ENCODE results near the gene ARSG. TPM values are rescaled to one million over a fixed set of nuclear protein-coding genes. Genes with fewer than 3 reads are reported as not detected.

The ARSG gene
- total and polyA plus RNA-seq, 9 of the 15 experiments (the other 6 are each of a cell fraction or from before 2014, with no cell fraction given), result 1.0 to 5.6 (median 1.8) TPM

DNA sequence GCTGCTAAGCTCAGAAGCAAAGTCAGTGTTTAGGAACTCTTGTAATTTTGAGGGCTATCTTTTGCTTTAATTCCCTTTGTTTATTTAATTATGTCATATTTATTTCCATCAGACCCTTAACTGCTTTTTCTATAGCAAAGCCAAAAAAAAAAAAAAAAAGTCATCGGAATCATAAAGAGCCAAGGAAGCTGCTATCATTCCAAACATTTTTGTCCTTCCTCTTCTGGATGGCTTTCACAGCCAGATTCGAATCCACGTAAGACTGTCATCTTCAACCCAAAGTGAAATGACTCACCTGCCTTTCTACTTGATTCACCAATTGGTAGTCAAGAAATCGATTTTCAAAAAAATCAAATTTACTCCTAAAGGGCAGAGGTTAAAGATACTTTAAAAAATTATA is 127.6 kb downstream of the ARSG start:
- Histone ChIP-seq H4K20me1 (replicated peaks; ENCODE audit: control insufficient read depth, insufficient read depth, low read length) (0 out of 2 replicates have a peak, but pooled peaks cover 5% of the 10 kb centered on the region), H3K4me1 (replicated peaks in 1 of 2; ENCODE audit: control insufficient read depth in 2 of 2, insufficient read depth in 2 of 2, low read length in 2 of 2) (no peaks in the 10 kb centered on the region), H3K9me1 (ENCODE audit: control insufficient read depth, insufficient read depth, low read length) (no peaks in the 10 kb centered on the region), H3K4me2 (ENCODE audit: insufficient read depth, low read length) (no peak overlapping the region), H3K27ac (ENCODE audit: extremely low read depth, low read depth, low read length) (no peak overlapping the region), H3K27me3 (ENCODE audit: control insufficient read depth in 2 of 2, insufficient read depth in 2 of 2, low read length in 2 of 2) (peaks cover 14 to 21% of the 10 kb centered on the region in 2 experiments), H3K79me2 (ENCODE audit: control insufficient read depth, insufficient read depth, low read length) (no peaks in the 10 kb centered on the region), H3K9me3 (replicated peaks; ENCODE audit: control insufficient read depth, insufficient read depth, low read depth, low read length) (no peaks in the 10 kb centered on the region), H2AFZ (ENCODE audit: low read depth, low read length) (no peak overlapping the region), H3K36me3 (ENCODE audit: control insufficient read depth, insufficient read depth, low read length) (no peaks in the 10 kb centered on the region), H3K4me3 (no peak overlapping the region), H3K9ac (ENCODE audit: insufficient read depth in 1 of 2, low read depth in 2 of 2, low read length in 2 of 2) (no peak overlapping the region)
- TF ChIP-seq EP300 (IDR thresholded peaks at IDR 0.05; ENCODE audit: low read length), result no peak
- TF ChIP-seq NRF1 (conservative IDR thresholded peaks at IDR 0.05 in 1 of 2, IDR thresholded peaks at IDR 0.05 in 1 of 2), result no peak
- TF ChIP-seq MYBL2 (IDR thresholded peaks at IDR 0.05; ENCODE audit: low read depth), result no peak
- no peak for TF ChIP-seq MYBL2 (CRISPR knock-in tag; IDR thresholded peaks at IDR 0.05; ENCODE audit: borderline replicate concordance)
- no peak for TF ChIP-seq ARNT (IDR thresholded peaks at IDR 0.05)
- TF ChIP-seq TCFL5 (CRISPR knock-in tag; conservative IDR thresholded peaks at IDR 0.05), result no peak
- TF ChIP-seq JUND (IDR thresholded peaks at IDR 0.05; ENCODE audit: borderline replicate concordance, low read depth, low read length), result no peak
- TF ChIP-seq JUND (tag; IDR thresholded peaks at IDR 0.05; ENCODE audit: borderline replicate concordance, low read depth, low read length), result no peak
- TF ChIP-seq ZNF239 (CRISPR knock-in tag; IDR thresholded peaks at IDR 0.05), result no peak
- WGBS (ENCODE audit: insufficient coverage, low coverage, missing lambda C conversion rate), result 6% methylated on average over 3 of the region's 4 CpGs
- no TSS peak for BruUV-seq (replicated peaks)
- ChIA-PET POLR2A (no interaction called here), CTCF (ENCODE audit: low intra/inter-chr PET ratio) (no interaction called here)
- FAIRE-seq (no peak), DNase-seq (ENCODE audit: extremely low read depth in 1 of 4, low spot score in 3 of 4) (no peak), ATAC-seq (no peak)
- in situ Hi-C loops (cut with MboI) (no loop called here), intact Hi-C loops (cut with micrococcal nuclease) (no loop called here)
